SK-N-SH treated with all-trans-retinoic acid at 6 μM for 48 hours (cell line): ENCODE results near the gene RNPEP.

Experiments
- ARNTL ChIP-seq: fragments of 450-650 bp; formaldehyde crosslinking; IDR thresholded peaks from 2 replicates; pipeline ENCODE4 v1.5.0; 2020; ENCODE audit warnings: low read depth, mild to moderate bottlenecking, moderate library complexity, borderline replicate concordance
- CSDC2 ChIP-seq: fragments of 250-450 bp; sonication (Bioruptor Pico); IDR thresholded peaks from 2 replicates; pipeline ENCODE4 v1.5.0; 2020; ENCODE audit warnings: mild to moderate bottlenecking, moderate library complexity
- OSR1 ChIP-seq: fragments of 250-450 bp; sonication (Bioruptor Pico); IDR thresholded peaks from 2 replicates; pipeline ENCODE4 v1.8.0; 2022; ENCODE audit warnings: moderate library complexity, mild to moderate bottlenecking, inconsistent platforms
- PPARA ChIP-seq: fragments of 250-450 bp; sonication (Bioruptor Pico); IDR thresholded peaks from 2 replicates; pipeline ENCODE4 v1.5.0; 2020; ENCODE audit warnings: mild to moderate bottlenecking, borderline replicate concordance
- TOX ChIP-seq: fragments of 250-450 bp; sonication (Bioruptor Pico); IDR thresholded peaks from 2 replicates; pipeline ENCODE4 v1.8.0; 2021; ENCODE audit warnings: mild to moderate bottlenecking, moderate library complexity, borderline replicate concordance
- ZFP3 ChIP-seq: fragments of 250-450 bp; sonication (Bioruptor Pico); IDR thresholded peaks from 2 replicates; pipeline ENCODE4 v1.5.0; 2020; ENCODE audit warnings: mild to moderate bottlenecking, moderate library complexity
- TF ChIP-seq, protein P1 (sequence below): fragments of 250-450 bp; sonication (Bioruptor Pico); IDR thresholded peaks from 2 replicates; pipeline ENCODE4 v1.8.0; 2020; ENCODE audit warnings: mild to moderate bottlenecking, moderate library complexity, borderline replicate concordance
- TF ChIP-seq, protein P2 (sequence below): fragments of 250-450 bp; sonication (Bioruptor Pico); IDR thresholded peaks from 2 replicates; pipeline ENCODE4 v1.5.1; 2020; ENCODE audit warnings: low read depth, mild to moderate bottlenecking, moderate library complexity

DNA sequence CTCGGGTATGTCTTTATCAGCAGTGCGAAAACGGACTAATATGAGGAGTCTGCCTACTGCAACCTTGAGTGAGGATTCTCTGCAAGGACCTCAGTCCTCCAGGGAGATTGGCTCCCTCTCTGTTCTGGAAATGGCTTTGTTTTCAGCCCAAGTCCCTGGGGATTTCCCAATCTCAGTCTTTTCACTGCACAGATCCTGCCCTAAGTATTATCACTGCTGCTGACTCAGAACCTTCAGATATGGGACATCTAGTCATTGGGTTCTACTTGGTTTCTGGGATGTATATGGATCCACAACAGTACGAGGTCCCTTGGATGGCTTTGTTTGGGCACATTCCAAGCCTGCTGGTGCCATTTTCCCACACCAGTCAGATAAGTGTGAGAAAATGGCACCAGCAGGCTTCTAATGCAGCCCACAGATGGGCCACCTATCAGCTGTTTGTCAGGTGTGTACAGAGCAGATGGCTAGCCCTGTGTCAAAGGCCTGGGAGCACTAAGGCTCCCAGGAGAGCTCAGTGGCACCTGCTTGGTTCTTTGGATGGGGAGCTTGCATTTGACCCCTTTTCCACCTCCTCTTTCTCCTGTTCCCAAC lies 55.4 kb downstream of the RNPEP start:
- TF ChIP-seq PPARA (no peak), ARNTL (CRISPR knock-in tag) (no peak), CSDC2 (CRISPR knock-in tag) (no peak), OSR1 (CRISPR knock-in tag) (no peak), TOX (no peak), ZFP3 (no peak)
- TF ChIP-seq, protein P1, sequence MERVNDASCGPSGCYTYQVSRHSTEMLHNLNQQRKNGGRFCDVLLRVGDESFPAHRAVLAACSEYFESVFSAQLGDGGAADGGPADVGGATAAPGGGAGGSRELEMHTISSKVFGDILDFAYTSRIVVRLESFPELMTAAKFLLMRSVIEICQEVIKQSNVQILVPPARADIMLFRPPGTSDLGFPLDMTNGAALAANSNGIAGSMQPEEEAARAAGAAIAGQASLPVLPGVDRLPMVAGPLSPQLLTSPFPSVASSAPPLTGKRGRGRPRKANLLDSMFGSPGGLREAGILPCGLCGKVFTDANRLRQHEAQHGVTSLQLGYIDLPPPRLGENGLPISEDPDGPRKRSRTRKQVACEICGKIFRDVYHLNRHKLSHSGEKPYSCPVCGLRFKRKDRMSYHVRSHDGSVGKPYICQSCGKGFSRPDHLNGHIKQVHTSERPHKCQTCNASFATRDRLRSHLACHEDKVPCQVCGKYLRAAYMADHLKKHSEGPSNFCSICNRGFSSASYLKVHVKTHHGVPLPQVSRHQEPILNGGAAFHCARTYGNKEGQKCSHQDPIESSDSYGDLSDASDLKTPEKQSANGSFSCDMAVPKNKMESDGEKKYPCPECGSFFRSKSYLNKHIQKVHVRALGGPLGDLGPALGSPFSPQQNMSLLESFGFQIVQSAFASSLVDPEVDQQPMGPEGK (CRISPR knock-in tag): no peak
- TF ChIP-seq, protein P2, sequence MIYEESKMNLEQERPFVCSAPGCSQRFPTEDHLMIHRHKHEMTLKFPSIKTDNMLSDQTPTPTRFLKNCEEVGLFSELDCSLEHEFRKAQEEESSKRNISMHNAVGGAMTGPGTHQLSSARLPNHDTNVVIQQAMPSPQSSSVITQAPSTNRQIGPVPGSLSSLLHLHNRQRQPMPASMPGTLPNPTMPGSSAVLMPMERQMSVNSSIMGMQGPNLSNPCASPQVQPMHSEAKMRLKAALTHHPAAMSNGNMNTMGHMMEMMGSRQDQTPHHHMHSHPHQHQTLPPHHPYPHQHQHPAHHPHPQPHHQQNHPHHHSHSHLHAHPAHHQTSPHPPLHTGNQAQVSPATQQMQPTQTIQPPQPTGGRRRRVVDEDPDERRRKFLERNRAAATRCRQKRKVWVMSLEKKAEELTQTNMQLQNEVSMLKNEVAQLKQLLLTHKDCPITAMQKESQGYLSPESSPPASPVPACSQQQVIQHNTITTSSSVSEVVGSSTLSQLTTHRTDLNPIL (CRISPR knock-in tag): no peak
